ENCODE results near the gene FHAD1. TPM values are rescaled to one million over a fixed set of nuclear protein-coding genes. Genes with fewer than 3 reads are reported as not detected.

FHAD1 gene
- total RNA-seq, 1 experiment from 2014 or later: 3.5 TPM

GRCh38 chr1:15436881-15437442, 189.9 kb downstream of the FHAD1 start:
- no peak for DNase-seq (ENCODE audit: low read depth, low spot score)
- H3K36me3 ChIP-seq (ENCODE audit: control insufficient read depth in 1 of 2, insufficient read depth in 2 of 2, low read length in 2 of 2): no peaks in the 10 kb centered on the region

More at GRCh38 chr1:15436881-15437442, 189.9 kb downstream of the FHAD1 start:
- Histone ChIP-seq H4K20me1 (ENCODE audit: insufficient read depth) (no peaks in the 10 kb centered on the region), H3K9ac (ENCODE audit: low read length) (no peak overlapping the region), H2AFZ (ENCODE audit: low read depth, low read length, poor library complexity, severe bottlenecking) (no peak overlapping the region), H3K4me1 (ENCODE audit: control insufficient read depth in 1 of 2, insufficient read depth in 2 of 2, low read length in 2 of 2) (peaks cover 0 to 17% of the 10 kb centered on the region in 2 experiments; a peak in 2 of 4 replicates), H3K9me3 (ENCODE audit: control insufficient read depth in 1 of 2, insufficient read depth in 1 of 2, low read depth in 1 of 2, low read length in 2 of 2) (no peaks in the 10 kb centered on the region), H3K4me3 (replicated peaks in 1 of 2; ENCODE audit: low read depth in 1 of 2, low read length in 2 of 2) (no peak overlapping the region), H3K4me2 (ENCODE audit: low read length) (no peak overlapping the region), H3K79me2 (ENCODE audit: insufficient read depth, low read length) (no peaks in the 10 kb centered on the region), H3K27ac (ENCODE audit: low read depth, low read length) (no peak overlapping the region), H3K9me2 (ENCODE audit: insufficient read depth) (no peaks in the 10 kb centered on the region), H3K27me3 (ENCODE audit: insufficient read depth, low read length) (no peaks in the 10 kb centered on the region)
- ChIA-PET CTCF (no interaction called here), POLR2A (no interaction called here), RAD21 (ENCODE audit: low non-redundant PET in 1 of 2, low total read pairs in 2 of 2, uncharacterized antibody in 2 of 2, unreplicated experiment in 2 of 2) (no interaction called here)
- intact Hi-C loops (cut with micrococcal nuclease): no loop called here
- no peak for ATAC-seq
- TF ChIP-seq REST (IDR thresholded peaks at IDR 0.05; ENCODE audit: low read depth) (no peak), FOSL1 (IDR thresholded peaks at IDR 0.05; ENCODE audit: low read depth) (no peak), RAD21 (IDR thresholded peaks at IDR 0.05; ENCODE audit: low read depth) (no peak), POLR2A (IDR thresholded peaks at IDR 0.05; ENCODE audit: borderline replicate concordance, extremely low read depth, insufficient read depth, insufficient read length) (no peak), CBX3 (IDR thresholded peaks at IDR 0.05; ENCODE audit: low read depth) (no peak), CEBPB (IDR thresholded peaks at IDR 0.05; ENCODE audit: low read depth) (no peak), ATF3 (IDR thresholded peaks at IDR 0.05) (no peak), POLR2AphosphoS5 (IDR thresholded peaks at IDR 0.05; ENCODE audit: low read depth, low read length) (no peak), TCF7L2 (IDR thresholded peaks at IDR 0.05; ENCODE audit: borderline replicate concordance, extremely low read depth, insufficient read depth, insufficient read length) (no peak), JUND (IDR thresholded peaks at IDR 0.05) (no peak), SP1 (IDR thresholded peaks at IDR 0.05; ENCODE audit: low read depth) (no peak)
- BruUV-seq (replicated peaks): no TSS peak

Measured in HCT116 (cell line).